SK-N-SH (cell line): ENCODE results near the gene CDH12.
"Not testable (repeated sequence)": the region's sequence is repeated elsewhere in the genome, so short reads cannot be mapped to it uniquely, and the experiment has no call there.

Source experiments
- EZH2phosphoT487 ChIP-seq: fragments of 200-600 bp; sonication (generic); IDR thresholded peaks from 2 replicates; pipeline ENCODE4 v1.6.1; 2017; ENCODE audit warnings: low read depth, mixed run types, mild to moderate bottlenecking, antibody characterized with exemption, moderate library complexity, borderline replicate concordance
- MXI1 ChIP-seq: IDR thresholded peaks from 2 replicates; pipeline ENCODE4 v1.6.1; 2012; ENCODE audit warnings: mild to moderate bottlenecking, low read depth, low read length, improper control_type of control experiment
- SIN3A ChIP-seq: IDR thresholded peaks from 2 replicates; pipeline ENCODE4 v1.6.1; 2012; ENCODE audit warnings: low read depth, mild to moderate bottlenecking, low read length, moderate library complexity, borderline replicate concordance
- TF ChIP-seq, protein P1 (sequence below): fragments of 200-600 bp; sonication (generic); IDR thresholded peaks from 2 replicates; pipeline ENCODE4 v1.6.1; 2017; ENCODE audit warnings: antibody characterized with exemption, mild to moderate bottlenecking, moderate library complexity

- TF ChIP-seq MXI1, EZH2phosphoT487, SIN3A: not testable (repeated sequence)
- TF ChIP-seq, protein P1, sequence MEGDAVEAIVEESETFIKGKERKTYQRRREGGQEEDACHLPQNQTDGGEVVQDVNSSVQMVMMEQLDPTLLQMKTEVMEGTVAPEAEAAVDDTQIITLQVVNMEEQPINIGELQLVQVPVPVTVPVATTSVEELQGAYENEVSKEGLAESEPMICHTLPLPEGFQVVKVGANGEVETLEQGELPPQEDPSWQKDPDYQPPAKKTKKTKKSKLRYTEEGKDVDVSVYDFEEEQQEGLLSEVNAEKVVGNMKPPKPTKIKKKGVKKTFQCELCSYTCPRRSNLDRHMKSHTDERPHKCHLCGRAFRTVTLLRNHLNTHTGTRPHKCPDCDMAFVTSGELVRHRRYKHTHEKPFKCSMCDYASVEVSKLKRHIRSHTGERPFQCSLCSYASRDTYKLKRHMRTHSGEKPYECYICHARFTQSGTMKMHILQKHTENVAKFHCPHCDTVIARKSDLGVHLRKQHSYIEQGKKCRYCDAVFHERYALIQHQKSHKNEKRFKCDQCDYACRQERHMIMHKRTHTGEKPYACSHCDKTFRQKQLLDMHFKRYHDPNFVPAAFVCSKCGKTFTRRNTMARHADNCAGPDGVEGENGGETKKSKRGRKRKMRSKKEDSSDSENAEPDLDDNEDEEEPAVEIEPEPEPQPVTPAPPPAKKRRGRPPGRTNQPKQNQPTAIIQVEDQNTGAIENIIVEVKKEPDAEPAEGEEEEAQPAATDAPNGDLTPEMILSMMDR: not testable (repeated sequence)
Measured at GRCh38 chr5:22213703-22214495, 639.2 kb downstream of the CDH12 start.
